Esophagus squamous epithelium (tissue), 5 donors: ENCODE results near the gene TNRC6B. TPM values are rescaled to one million over a fixed set of nuclear protein-coding genes. Genes with fewer than 3 reads are reported as not detected.

Experiments used
- DNase-seq: peaks from one replicate; lab custom pipeline; 2025; lab: John Stamatoyannopoulos, UW
- H3K27ac ChIP-seq, 4 donors: fragments of 200-600 bp; sonication (generic); one replicate each; pipeline ENCODE4 v1.5.1; 2016 to 2019; ENCODE audit warnings: mild to moderate bottlenecking in 1 of 4
- H3K27me3 ChIP-seq, 4 donors: fragments of 200-600 bp; sonication (generic); 1 replicate in 3 of 4; 2 replicates in 1 of 4; pipeline versions ENCODE4 v1.5.1 to v1.6.0; 2017 to 2021; ENCODE audit warnings: antibody characterized with exemption in 1 of 4
- H3K36me3 ChIP-seq, 3 donors: fragments of 200-600 bp; sonication (generic); one replicate each; pipeline ENCODE4 v1.5.1; 2016 to 2019
- H3K4me1 ChIP-seq, 3 donors: fragments of 200-600 bp; sonication (generic); one replicate each; pipeline ENCODE4 v1.5.1; 2017 to 2019
- H3K4me3 ChIP-seq, 4 donors: fragments of 200-600 bp; sonication (generic); 1 replicate in 3 of 4; 2 replicates in 1 of 4; pipeline ENCODE4 v1.5.1; 2016 to 2019; ENCODE audit warnings: mild to moderate bottlenecking in 2 of 4, moderate library complexity in 1 of 4
- H3K9me3 ChIP-seq, 3 donors: fragments of 200-600 bp; sonication (generic); one replicate each; pipeline ENCODE4 v1.5.1; 2016 to 2019
- POLR2A ChIP-seq, 4 donors: fragments of 450-650 bp; IDR thresholded peaks; one replicate each; pipeline ENCODE4 v1.6.1; 2017; ENCODE audit warnings: antibody characterized with exemption in 4 of 4, mild to moderate bottlenecking in 4 of 4, moderate library complexity in 3 of 4
- WGBS, 2 donors: methylation state at CpG; one replicate each; pipeline ENCODE4 v1.1.5; 2018; 5-methylcytosine and 5-hydroxymethylcytosine counted together
- intact Hi-C: fragments of 100-400 bp; cut with DNase I; formaldehyde crosslinking; loops from one replicate; pipeline ENCODE4 v1.15.0; 2022
- total RNA-seq, 4 donors: library from RNA; depleted of rRNA; stranded (reverse); fragments of >200 nt; gene quantifications; one replicate each; pipeline ENCODE4 v1.1.0, GENCODE V29; 2016
- TF ChIP-seq, protein P1 (sequence below), 6 experiments: fragments of 450-650 bp in 4 of 6; fragments of 200-600 bp in 2 of 6; sonication (generic) in 2 of 6; IDR thresholded peaks; one replicate each; pipeline ENCODE4 v1.5.1; 2016 to 2019; ENCODE audit warnings: antibody characterized with exemption in 6 of 6, mild to moderate bottlenecking in 4 of 6, moderate library complexity in 4 of 6
- donor health status: DM: yes; HTN: yes; CAD: no.

TNRC6B gene
- total RNA-seq, 4 donors from 2014 or later = 20.7 to 36.5 (median 26.9) TPM

DNA sequence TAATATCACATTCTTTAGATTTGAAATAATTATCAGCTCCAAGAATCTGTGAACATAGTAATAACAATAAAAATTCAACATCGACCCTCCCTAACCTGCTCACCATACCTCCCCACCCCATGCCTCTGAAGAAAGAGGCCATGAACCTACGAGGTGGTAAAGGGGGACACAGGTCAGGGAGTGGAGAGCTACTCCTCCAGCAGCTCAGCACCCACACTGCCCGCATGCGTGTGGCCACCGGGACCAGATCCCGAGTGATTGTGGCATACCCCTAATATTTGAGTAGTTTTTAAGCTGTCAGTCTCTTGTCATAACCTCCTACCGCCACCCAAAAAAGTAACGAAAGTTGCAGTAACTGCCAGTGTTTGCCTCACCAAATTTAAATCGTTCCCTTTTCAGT is 151.7 kb downstream of the TNRC6B start:
- TF ChIP-seq, protein P1, sequence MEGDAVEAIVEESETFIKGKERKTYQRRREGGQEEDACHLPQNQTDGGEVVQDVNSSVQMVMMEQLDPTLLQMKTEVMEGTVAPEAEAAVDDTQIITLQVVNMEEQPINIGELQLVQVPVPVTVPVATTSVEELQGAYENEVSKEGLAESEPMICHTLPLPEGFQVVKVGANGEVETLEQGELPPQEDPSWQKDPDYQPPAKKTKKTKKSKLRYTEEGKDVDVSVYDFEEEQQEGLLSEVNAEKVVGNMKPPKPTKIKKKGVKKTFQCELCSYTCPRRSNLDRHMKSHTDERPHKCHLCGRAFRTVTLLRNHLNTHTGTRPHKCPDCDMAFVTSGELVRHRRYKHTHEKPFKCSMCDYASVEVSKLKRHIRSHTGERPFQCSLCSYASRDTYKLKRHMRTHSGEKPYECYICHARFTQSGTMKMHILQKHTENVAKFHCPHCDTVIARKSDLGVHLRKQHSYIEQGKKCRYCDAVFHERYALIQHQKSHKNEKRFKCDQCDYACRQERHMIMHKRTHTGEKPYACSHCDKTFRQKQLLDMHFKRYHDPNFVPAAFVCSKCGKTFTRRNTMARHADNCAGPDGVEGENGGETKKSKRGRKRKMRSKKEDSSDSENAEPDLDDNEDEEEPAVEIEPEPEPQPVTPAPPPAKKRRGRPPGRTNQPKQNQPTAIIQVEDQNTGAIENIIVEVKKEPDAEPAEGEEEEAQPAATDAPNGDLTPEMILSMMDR (IDR thresholded peaks at IDR 0.05) = no peak
- no peak for TF ChIP-seq POLR2A (IDR thresholded peaks at IDR 0.05)
- intact Hi-C loops = no loop called here
- no peaks in the 10 kb centered on the region for H3K27me3 ChIP-seq
- DNase-seq = no peak
- 80 to 81% methylated on average over 9 of the region's 9 CpGs for WGBS, 2 donors
- H3K4me3 ChIP-seq = no peak overlapping the region
- H3K27ac ChIP-seq = no peak overlapping the region
- H3K36me3 ChIP-seq = peaks cover 0 to 59% (median 0%) of the 10 kb centered on the region in 3 donors
- no peaks in the 10 kb centered on the region for H3K9me3 ChIP-seq
- H3K4me1 ChIP-seq = peaks cover 0 to 9% (median 4%) of the 10 kb centered on the region in 3 donors

DNA sequence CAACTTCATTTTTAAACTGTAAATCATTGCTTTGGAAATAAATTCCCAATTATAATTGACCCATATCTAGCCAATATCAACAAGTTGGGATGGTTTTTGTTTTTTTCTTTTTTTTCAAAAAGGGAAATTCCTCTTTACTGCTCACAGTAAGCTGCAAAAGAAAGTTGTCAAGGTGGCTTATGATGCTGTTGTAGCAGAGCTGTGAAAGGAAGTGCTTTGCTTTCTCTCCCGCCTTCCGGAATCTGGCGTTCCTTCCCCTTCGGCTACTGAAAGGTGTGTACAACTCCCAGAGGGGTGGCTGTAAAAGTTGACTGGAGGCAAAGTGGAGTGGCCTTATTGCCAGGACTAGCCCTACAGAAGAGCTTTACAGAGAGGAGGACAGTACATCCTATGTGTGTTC is 152.4 kb downstream of the TNRC6B start:
- Histone ChIP-seq H3K27ac (no peak overlapping the region), H3K36me3 (peaks cover 0 to 53% (median 0%) of the 10 kb centered on the region in 3 donors), H3K4me3 (no peak overlapping the region), H3K27me3 (no peaks in the 10 kb centered on the region), H3K4me1 (peaks cover 0 to 15% (median 4%) of the 10 kb centered on the region in 3 donors), H3K9me3 (no peaks in the 10 kb centered on the region)
- TF ChIP-seq, protein P1 (IDR thresholded peaks at IDR 0.05) = no peak
- no peak for TF ChIP-seq POLR2A (IDR thresholded peaks at IDR 0.05)
- 77 to 93% methylated on average over 4 of the region's 4 CpGs for WGBS, 2 donors
- intact Hi-C loops = no loop called here
- DNase-seq = no peak

DNA sequence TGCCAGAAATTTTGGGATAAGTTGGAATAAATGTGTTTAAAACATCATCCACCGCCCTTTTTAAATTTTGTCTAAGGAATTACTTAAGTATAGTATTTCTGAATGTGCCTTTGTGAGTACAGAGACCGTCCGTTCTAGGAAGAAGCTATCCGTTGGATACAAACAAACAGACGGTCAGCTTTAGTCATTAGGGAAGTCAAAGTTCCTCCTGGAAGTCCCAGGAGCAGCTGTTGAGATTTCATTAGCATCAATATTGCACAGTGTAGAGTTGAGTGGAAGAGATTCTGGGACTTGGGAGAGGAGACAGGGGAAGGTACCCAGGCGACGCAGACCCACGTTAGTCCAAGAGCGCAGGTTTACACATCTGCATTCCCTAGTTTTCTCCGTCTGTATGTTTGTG is 152.9 kb downstream of the TNRC6B start:
- peaks cover 0 to 18% (median 4%) of the 10 kb centered on the region in 3 donors for H3K4me1 ChIP-seq
- WGBS, 2 donors = 83 to 90% methylated on average over 10 of the region's 10 CpGs
- intact Hi-C loops = no loop called here

DNA sequence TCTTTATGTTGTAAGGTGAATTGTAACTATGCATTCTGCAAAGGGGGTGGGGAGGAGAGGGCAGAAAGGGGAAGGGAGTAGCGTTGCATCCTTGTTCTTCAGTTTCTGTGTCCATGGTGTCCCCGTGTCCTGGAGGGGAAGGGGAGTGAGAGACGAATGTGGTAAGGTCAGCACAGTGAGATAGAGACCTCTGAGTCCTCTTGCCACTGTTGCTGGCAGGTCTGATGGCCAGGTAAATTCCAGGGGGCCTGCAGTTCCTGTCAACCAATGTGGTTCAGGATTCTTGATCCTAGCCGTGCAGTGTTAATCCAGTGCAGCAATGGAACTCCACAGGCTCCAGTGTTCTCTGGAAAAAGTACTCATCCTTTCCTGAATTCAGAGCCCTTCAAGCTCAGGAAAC is 154.0 kb downstream of the TNRC6B start:
- DNase-seq = no peak
- peaks cover 0 to 52% (median 0%) of the 10 kb centered on the region in 3 donors for H3K36me3 ChIP-seq
- intact Hi-C loops = no loop called here
- H3K27me3 ChIP-seq = no peaks in the 10 kb centered on the region
- no peaks in the 10 kb centered on the region for H3K9me3 ChIP-seq
- WGBS, 2 donors = 57 to 83% methylated on average over 4 of the region's 4 CpGs
- peaks cover 0 to 18% (median 4%) of the 10 kb centered on the region in 3 donors for H3K4me1 ChIP-seq
- no peak overlapping the region for H3K4me3 ChIP-seq
- no peak for TF ChIP-seq POLR2A (IDR thresholded peaks at IDR 0.05)
- TF ChIP-seq, protein P1 (IDR thresholded peaks at IDR 0.05) = no peak
- H3K27ac ChIP-seq = no peak overlapping the region

More for the DNA sequence above, 152.9 kb downstream of the TNRC6B start:
- no peak for TF ChIP-seq POLR2A (IDR thresholded peaks at IDR 0.05)
- TF ChIP-seq, protein P1 (IDR thresholded peaks at IDR 0.05) = no peak
- peaks cover 0 to 48% (median 0%) of the 10 kb centered on the region in 3 donors for H3K36me3 ChIP-seq
- H3K4me3 ChIP-seq = no peak overlapping the region
- H3K27ac ChIP-seq = no peak overlapping the region
- no peak for DNase-seq
- no peaks in the 10 kb centered on the region for H3K9me3 ChIP-seq
- H3K27me3 ChIP-seq = no peaks in the 10 kb centered on the region

DNA sequence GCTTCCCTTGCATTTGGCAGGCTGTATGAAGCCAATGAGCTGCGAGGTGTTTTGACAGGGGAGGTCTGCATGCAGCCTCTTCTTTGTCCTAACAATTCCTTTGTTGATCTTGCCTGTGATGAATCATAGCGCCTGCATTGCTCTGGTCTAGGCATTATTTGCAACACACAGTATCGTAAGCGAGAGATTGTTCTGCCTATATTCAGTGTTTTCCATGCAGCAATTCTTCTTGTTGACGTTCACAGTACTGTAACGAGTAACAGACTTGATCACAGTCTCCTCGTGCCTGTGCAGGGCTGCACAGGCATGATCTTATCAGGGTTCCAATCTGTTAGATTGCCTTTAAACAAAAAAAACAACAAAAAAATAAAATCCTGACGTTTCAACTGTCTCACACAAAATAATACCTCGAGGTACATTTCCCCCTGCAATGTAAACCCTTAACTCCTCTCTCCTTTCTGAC is 154.6 kb downstream of the TNRC6B start:
- Histone ChIP-seq H3K4me1 (peaks cover 0 to 18% (median 4%) of the 10 kb centered on the region in 3 donors), H3K27me3 (no peaks in the 10 kb centered on the region), H3K36me3 (peaks cover 0 to 48% (median 0%) of the 10 kb centered on the region in 3 donors), H3K27ac (no peak overlapping the region), H3K4me3 (no peak overlapping the region), H3K9me3 (no peaks in the 10 kb centered on the region)
- WGBS, 2 donors = 26 to 27% methylated on average over 8 to 9 of the region's 9 CpGs
- no peak for DNase-seq
- TF ChIP-seq, protein P1 (IDR thresholded peaks at IDR 0.05) = no peak
- no peak for TF ChIP-seq POLR2A (IDR thresholded peaks at IDR 0.05)
- intact Hi-C loops = no loop called here
